Thyroid gland (tissue), 4 donors: Measurements from ENCODE around the gene COL27A1. TPM values are rescaled to one million over a fixed set of nuclear protein-coding genes. Genes with fewer than 3 reads are reported as not detected.
A peak's percentile ranks its signal among the peaks of the same experiment; 100 is the strongest.
"Not testable (repeated sequence)": the region's sequence is repeated elsewhere in the genome, so short reads cannot be mapped to it uniquely, and the experiment has no call there.

ENCODE experiments used
- DNase-seq, 2 donors: peaks; one replicate each; pipeline ENCODE4 v3.0.0-alpha.2; 2019
- H3K27ac ChIP-seq, 3 donors: fragments of 200-600 bp; sonication (generic); 1 replicate in 2 of 3; 2 replicates in 1 of 3; pipeline ENCODE4 v1.5.1; 2016 to 2019; ENCODE audit warnings: mild to moderate bottlenecking in 1 of 3, moderate library complexity in 1 of 3
- H3K27me3 ChIP-seq: fragments of 200-600 bp; sonication (generic); one replicate; pipeline ENCODE4 v1.5.1; 2019
- H3K36me3 ChIP-seq, 2 donors: fragments of 200-600 bp; sonication (generic); one replicate each; pipeline ENCODE4 v1.5.1; 2016 to 2019
- H3K4me1 ChIP-seq, 2 donors: fragments of 200-600 bp; sonication (generic); one replicate each; pipeline ENCODE4 v1.5.1; 2017 to 2019
- H3K4me3 ChIP-seq, 3 donors: fragments of 200-600 bp; sonication (generic); replicated peaks in 1 of 3; 1 replicate in 2 of 3; 2 replicates in 1 of 3; pipeline ENCODE4 v1.5.1; 2016; ENCODE audit warnings: mild to moderate bottlenecking in 1 of 3
- H3K9me3 ChIP-seq: fragments of 200-600 bp; sonication (generic); one replicate; pipeline ENCODE4 v1.5.1; 2017
- CTCF ChIP-seq, 6 experiments: fragments of 200-600 bp in 3 of 6; fragments of 450-650 bp in 3 of 6; sonication (generic) in 3 of 6; IDR thresholded peaks; one replicate each; pipeline ENCODE4 v1.5.1; 2016 to 2019; ENCODE audit warnings: antibody characterized with exemption in 6 of 6, mild to moderate bottlenecking in 2 of 6, inconsistent platforms in 1 of 6, moderate library complexity in 1 of 6
- POLR2A ChIP-seq, 2 donors: fragments of 450-650 bp; IDR thresholded peaks; one replicate each; pipeline ENCODE4 v1.6.1; 2017; ENCODE audit warnings: antibody characterized with exemption in 2 of 2, mild to moderate bottlenecking in 2 of 2, moderate library complexity in 1 of 2
- WGBS, 2 donors: methylation state at CpG; one replicate each; pipeline ENCODE4 v1.1.5; 2017; 5-methylcytosine and 5-hydroxymethylcytosine counted together
- intact Hi-C: fragments of 100-400 bp; cut with DNase I; formaldehyde crosslinking; loops from one replicate; pipeline ENCODE4 v1.15.1; 2023
- total RNA-seq, 4 donors: library from RNA; depleted of rRNA; stranded (reverse); fragments of >200 nt; gene quantifications; one replicate each; pipeline ENCODE4 v1.2.3, GENCODE V29; 2016

The COL27A1 gene
- total RNA-seq, 4 donors from 2014 or later, result 6.7 to 32.5 (median 10.6) TPM

GRCh38 chr9:114315723-114316363, 160.5 kb downstream of the COL27A1 start:
- no peak for DNase-seq
- no peaks in the 10 kb centered on the region for H3K27me3 ChIP-seq
- peaks cover 10 to 16% of the 10 kb centered on the region in 2 donors for H3K4me1 ChIP-seq
- H3K9me3 ChIP-seq, result no peaks in the 10 kb centered on the region
- TF ChIP-seq POLR2A (IDR thresholded peaks at IDR 0.05) (no peak), CTCF (IDR thresholded peaks at IDR 0.05) (no peak)
- intact Hi-C loops, result no loop called here
- no peak overlapping the region for H3K27ac ChIP-seq
- 86 to 92% methylated on average over 8 of the region's 8 CpGs for WGBS, 2 donors
- H3K4me3 ChIP-seq, result no peak overlapping the region
- no peaks in the 10 kb centered on the region for H3K36me3 ChIP-seq

- TF ChIP-seq POLR2A (IDR thresholded peaks at IDR 0.05) (no peak), CTCF (IDR thresholded peaks at IDR 0.05) (no peak)
- 28 to 45% methylated on average over 10 of the region's 10 CpGs for WGBS, 2 donors
- Histone ChIP-seq H3K27me3 (no peaks in the 10 kb centered on the region), H3K36me3 (no peaks in the 10 kb centered on the region), H3K4me3 (no peak overlapping the region), H3K27ac (no peak overlapping the region), H3K4me1 (peaks cover 10 to 16% of the 10 kb centered on the region in 2 donors), H3K9me3 (no peaks in the 10 kb centered on the region)
- peak; percentile 82 to 86 for DNase-seq
- intact Hi-C loops, result no loop called here
These were observed 161.4 kb downstream of the COL27A1 start for GRCh38 chr9:114316605-114317230.

- Histone ChIP-seq H3K27me3 (no peaks in the 10 kb centered on the region), H3K27ac (no peak overlapping the region), H3K36me3 (no peaks in the 10 kb centered on the region), H3K4me1 (peaks cover 10 to 16% of the 10 kb centered on the region in 2 donors), H3K4me3 (no peak overlapping the region), H3K9me3 (no peaks in the 10 kb centered on the region)
- no peak for DNase-seq
- WGBS, 2 donors, result 64 to 78% methylated on average over 8 of the region's 8 CpGs
- intact Hi-C loops, result no loop called here
- no peak for TF ChIP-seq CTCF (IDR thresholded peaks at IDR 0.05)
- no peak for TF ChIP-seq POLR2A (IDR thresholded peaks at IDR 0.05)
These were observed 162.5 kb downstream of the COL27A1 start for GRCh38 chr9:114317665-114318357.

GRCh38 chr9:114318416-114318815, 163.1 kb downstream of the COL27A1 start:
- Histone ChIP-seq H3K27me3 (no peaks in the 10 kb centered on the region), H3K4me1 (peaks cover 10 to 16% of the 10 kb centered on the region in 2 donors), H3K4me3 (no peak overlapping the region), H3K27ac (no peak overlapping the region), H3K9me3 (no peaks in the 10 kb centered on the region), H3K36me3 (no peaks in the 10 kb centered on the region)
- DNase-seq, result no peak
- intact Hi-C loops, result no loop called here
- TF ChIP-seq CTCF (IDR thresholded peaks at IDR 0.05) (no peak), POLR2A (IDR thresholded peaks at IDR 0.05) (no peak)
- WGBS, 2 donors, result 91 to 93% methylated on average over 8 of the region's 8 CpGs

GRCh38 chr9:114319147-114319546, 163.8 kb downstream of the COL27A1 start:
- H3K4me3 ChIP-seq, result no peak overlapping the region
- no peaks in the 10 kb centered on the region for H3K27me3 ChIP-seq
- H3K4me1 ChIP-seq, result peaks cover 10 to 16% of the 10 kb centered on the region in 2 donors
- TF ChIP-seq CTCF (IDR thresholded peaks at IDR 0.05), result no peak
- TF ChIP-seq POLR2A (IDR thresholded peaks at IDR 0.05), result no peak
- H3K9me3 ChIP-seq, result no peaks in the 10 kb centered on the region
- peak; percentile 20 to 22 for DNase-seq
- H3K36me3 ChIP-seq, result no peaks in the 10 kb centered on the region
- 52 to 60% methylated on average over 3 of the region's 3 CpGs for WGBS, 2 donors
- H3K27ac ChIP-seq, result no peak overlapping the region
- intact Hi-C loops, result no loop called here

- H3K27ac ChIP-seq, H3K27me3 ChIP-seq, intact Hi-C loops, H3K9me3 ChIP-seq, DNase-seq, H3K36me3 ChIP-seq, H3K4me3 ChIP-seq: not testable (repeated sequence)
- H3K4me1 ChIP-seq, result peaks cover 10 to 16% of the 10 kb centered on the region in 2 donors
- 86 to 97% methylated on average over 7 of the region's 7 CpGs for WGBS, 2 donors
These were observed 165.4 kb downstream of the COL27A1 start for GRCh38 chr9:114320710-114321109.
